IMR-90 (cell line): ENCODE measurements around the gene TGM6. TPM values are rescaled to one million over a fixed set of nuclear protein-coding genes. Genes with fewer than 3 reads are reported as not detected.

Source experiments
- ATAC-seq: fragments of 200-7000 bp; cut with Tn5 transposase; 2 replicates; pipeline ENCODE4 v1.9.1; 2020; ENCODE audit warnings: low read depth, mild to moderate bottlenecking, moderate library complexity
- Bru-seq: library from RNA; stranded (reverse); fragments of 400-500 nt; gene quantifications from one replicate; lab custom pipeline; 2021; lab: Mats Ljungman, UMichigan
- BruChase-seq, 2 experiments: library from RNA; stranded (reverse); fragments of 400-500 nt; gene quantifications; one replicate each; lab custom pipeline; 2021; lab: Mats Ljungman, UMichigan
- BruUV-seq: library from RNA; stranded (reverse); fragments of 400-500 nt; replicated peaks from 2 replicates; lab custom pipeline; 2021; lab: Mats Ljungman, UMichigan
- CTCF ChIA-PET: fragments of 300-600 bp; formaldehyde crosslinking; extraction: SDS; loops from one replicate; lab custom pipeline; 2021; ENCODE audit warnings: antibody characterized with exemption; lab: Yijun Ruan, JAX
- POLR2A ChIA-PET: fragments of 300-600 bp; sonication (Branson Sonifier 250); formaldehyde crosslinking; loops from one replicate; lab custom pipeline; 2022; ENCODE audit warnings: antibody characterized with exemption; ENCODE audit not compliant: unreplicated experiment; lab: Charles Lee
- DNase-seq: peaks from one replicate; pipeline ENCODE4 v3.0.0; 2013
- H2AFZ ChIP-seq: replicated peaks from 2 replicates; pipeline ENCODE3; 2013; ENCODE audit warnings: low read length, mild to moderate bottlenecking; ENCODE audit not compliant: poor library complexity
- H2AK5ac ChIP-seq: 2 replicates; pipeline ENCODE4 v1.6.1; 2013; ENCODE audit warnings: low read depth, low read length, inconsistent platforms
- H2AK9ac ChIP-seq: replicated peaks from 2 replicates; pipeline ENCODE3; 2013; ENCODE audit warnings: mild to moderate bottlenecking, low read depth, low read length, moderate library complexity; ENCODE audit not compliant: poor library complexity
- H2BK120ac ChIP-seq: 2 replicates; pipeline ENCODE4 v1.6.1; 2013; ENCODE audit warnings: low read depth, low read length, inconsistent platforms
- H2BK15ac ChIP-seq: 3 replicates; pipeline ENCODE4 v1.6.1; 2013; ENCODE audit warnings: low read depth, low read length, inconsistent platforms
- H2BK20ac ChIP-seq: 2 replicates; pipeline ENCODE4 v1.6.1; 2013; ENCODE audit warnings: low read depth, mild to moderate bottlenecking, inconsistent platforms, low read length, moderate library complexity
- H2BK5ac ChIP-seq: 2 replicates; pipeline ENCODE4 v1.6.1; 2013; ENCODE audit warnings: mild to moderate bottlenecking, low read depth, low read length, inconsistent platforms; ENCODE audit not compliant: poor library complexity, severe bottlenecking
- H3K14ac ChIP-seq: replicated peaks from 2 replicates; pipeline ENCODE4 v1.6.1; 2013; ENCODE audit warnings: low read depth, low read length, inconsistent platforms
- H3K18ac ChIP-seq: 2 replicates; pipeline ENCODE4 v1.6.1; 2013; ENCODE audit warnings: low read depth, low read length, control low read depth
- H3K23ac ChIP-seq: 2 replicates; pipeline ENCODE4 v1.6.1; 2013; ENCODE audit warnings: low read depth, low read length, inconsistent platforms
- H3K27ac ChIP-seq: 2 replicates; pipeline ENCODE4 v1.5.1; 2013; ENCODE audit warnings: mild to moderate bottlenecking, control low read depth, low read length; ENCODE audit not compliant: insufficient read depth
- H3K27me3 ChIP-seq: 2 replicates; pipeline ENCODE4 v1.6.1; 2013; ENCODE audit warnings: low read length; ENCODE audit not compliant: control insufficient read depth, insufficient read depth
- H3K36me3 ChIP-seq: 2 replicates; pipeline ENCODE4 v1.6.1; 2013; ENCODE audit warnings: low read length, mixed read lengths; ENCODE audit not compliant: control insufficient read depth, insufficient read depth
- H3K4ac ChIP-seq: 2 replicates; pipeline ENCODE4 v1.6.1; 2013; ENCODE audit warnings: low read depth, low read length, inconsistent platforms
- H3K4me1 ChIP-seq: 2 replicates; pipeline ENCODE4 v1.6.1; 2013; ENCODE audit warnings: low read length, mixed read lengths; ENCODE audit not compliant: control insufficient read depth, insufficient read depth
- H3K4me2 ChIP-seq: 2 replicates; pipeline ENCODE4 v1.6.1; 2013; ENCODE audit warnings: low read depth, mild to moderate bottlenecking, control low read depth, low read length, moderate library complexity
- H3K4me3 ChIP-seq: 2 replicates; pipeline ENCODE4 v1.5.1; 2013; ENCODE audit warnings: low read depth, mild to moderate bottlenecking, control low read depth, low read length, moderate library complexity; ENCODE audit not compliant: insufficient read depth
- H3K56ac ChIP-seq: 2 replicates; pipeline ENCODE4 v1.6.1; 2013; ENCODE audit warnings: low read length, inconsistent platforms; ENCODE audit not compliant: insufficient read depth; ENCODE audit errors: extremely low read depth
- H3K79me1 ChIP-seq, 2 experiments: 2 replicates each; pipeline ENCODE4 v1.6.1; 2013; ENCODE audit warnings: low read length in 2 of 2, inconsistent platforms in 1 of 2, low read depth in 1 of 2
- H3K9ac ChIP-seq: 2 replicates; pipeline ENCODE4 v1.6.1; 2013; ENCODE audit warnings: low read depth, low read length, control low read depth
- H3K9me1 ChIP-seq: 2 replicates; pipeline ENCODE4 v1.6.1; 2013; ENCODE audit warnings: low read length, inconsistent platforms; ENCODE audit not compliant: insufficient read depth
- H3K9me3 ChIP-seq: 2 replicates; pipeline ENCODE4 v1.6.1; 2013; ENCODE audit warnings: low read length; ENCODE audit not compliant: control insufficient read depth, insufficient read depth
- H4K20me1 ChIP-seq: 2 replicates; pipeline ENCODE4 v1.6.1; 2013; ENCODE audit warnings: low read length, inconsistent platforms; ENCODE audit not compliant: insufficient read depth
- H4K5ac ChIP-seq: 2 replicates; pipeline ENCODE4 v1.6.1; 2013; ENCODE audit warnings: mild to moderate bottlenecking, low read depth, low read length, control low read depth
- H4K8ac ChIP-seq, 2 experiments: 2 replicates each; pipeline ENCODE4 v1.6.1; 2013; ENCODE audit warnings: low read depth in 2 of 2, low read length in 2 of 2, control low read depth in 1 of 2, inconsistent platforms in 1 of 2
- H4K91ac ChIP-seq: 2 replicates; pipeline ENCODE4 v1.6.1; 2013; ENCODE audit warnings: low read depth, low read length, inconsistent platforms; ENCODE audit not compliant: insufficient read depth
- CEBPB ChIP-seq: IDR thresholded peaks from 2 replicates; pipeline ENCODE4 v1.6.1; 2012; ENCODE audit warnings: low read depth, low read length, improper control_type of control experiment
- CHD1 ChIP-seq: IDR thresholded peaks from 2 replicates; pipeline ENCODE4 v1.6.1; 2012; ENCODE audit warnings: low read depth, low read length, improper control_type of control experiment
- ELK1 ChIP-seq: fragments of 150-350 bp; IDR thresholded peaks from 2 replicates; pipeline ENCODE4 v1.6.1; 2016; ENCODE audit warnings: low read depth, mild to moderate bottlenecking, low read length, moderate library complexity, borderline replicate concordance
- FOS ChIP-seq: fragments of 150-350 bp; IDR thresholded peaks from 2 replicates; pipeline ENCODE4 v1.6.1; 2016; ENCODE audit warnings: low read depth, low read length
- MAZ ChIP-seq: IDR thresholded peaks from 2 replicates; pipeline ENCODE4 v1.6.1; 2012; ENCODE audit warnings: low read depth, mild to moderate bottlenecking, low read length, improper control_type of control experiment, moderate library complexity, borderline replicate concordance
- MXI1 ChIP-seq: IDR thresholded peaks from 2 replicates; pipeline ENCODE4 v1.6.1; 2012; ENCODE audit warnings: low read depth, mild to moderate bottlenecking, low read length, moderate library complexity, borderline replicate concordance
- RCOR1 ChIP-seq: IDR thresholded peaks from 2 replicates; pipeline ENCODE4 v1.6.1; 2012; ENCODE audit warnings: mild to moderate bottlenecking, low read length, improper control_type of control experiment; ENCODE audit not compliant: insufficient replicate concordance
- WGBS, 2 experiments: methylation state at CpG; one replicate each; pipeline versions ENCODE4 v1.1.5 to v1.1.7; 2013; ENCODE audit warnings: missing lambda C conversion rate in 2 of 2; ENCODE audit not compliant: insufficient read length in 1 of 2; ENCODE audit errors: extremely low coverage in 2 of 2; 5-methylcytosine and 5-hydroxymethylcytosine counted together
- dilution Hi-C: fragments of 300-500 bp; cut with HindIII; formaldehyde crosslinking; loops from one replicate; pipeline ENCODE4 v1.14.3; 2018; ENCODE audit warnings: low sequenced_read_pairs; ENCODE audit not compliant: unreplicated experiment
- in situ Hi-C: fragments of 300-500 bp; cut with MboI; formaldehyde crosslinking; loops from 3 replicates; pipeline ENCODE4 v1.14.3; 2019; ENCODE audit warnings: low sequenced_read_pairs, inconsistent platforms, mixed read lengths
- intact Hi-C: fragments of 100-400 bp; cut with micrococcal nuclease; formaldehyde crosslinking; loops from 2 replicates; pipeline ENCODE4 v1.10.0; 2022
- long read RNA-seq: library from polyadenylated mRNA; unstranded; transcript quantifications from one replicate; pipeline ENCODE4 v2.0.0, GENCODE V29; 2021; ENCODE audit not compliant: unreplicated experiment
- polyA plus RNA-seq, 3 experiments: library from polyadenylated mRNA; depleted of rRNA; stranded (reverse); fragments of >200 nt; gene quantifications; 2 replicates each; pipeline ENCODE4 v1.2.3, GENCODE V29; 2012; ENCODE audit warnings: low replicate concordance in 1 of 3
- total RNA-seq: library from RNA; depleted of rRNA; stranded (reverse); fragments of >200 nt; gene quantifications from 2 replicates; pipeline ENCODE4 v1.2.3, GENCODE V29; 2012; rRNA removed
- TF ChIP-seq, protein P1 (sequence below): fragments of 150-350 bp; IDR thresholded peaks from 2 replicates; pipeline ENCODE4 v1.6.1; 2017; ENCODE audit warnings: mild to moderate bottlenecking, antibody characterized with exemption, low read length, low read depth

Gene TGM6
- total RNA-seq = not detected in 2 replicates
- polyA plus RNA-seq (2012; rRNA removed) = not detected in 2 replicates
- not detected in 2 replicates for polyA plus RNA-seq (2012; cell fraction: cytosol; rRNA removed)
- polyA plus RNA-seq (2012; cell fraction: nucleus; rRNA removed; ENCODE audit: low replicate concordance) = not detected in 2 replicates
- Bru-seq, nascent RNA = not detected
- not detected for BruChase-seq, experiment 1, labeled RNA remaining after a 6-hour chase
- BruChase-seq, experiment 2, labeled RNA remaining after a 2-hour chase = not detected
- long read RNA-seq = 0 reads

DNA sequence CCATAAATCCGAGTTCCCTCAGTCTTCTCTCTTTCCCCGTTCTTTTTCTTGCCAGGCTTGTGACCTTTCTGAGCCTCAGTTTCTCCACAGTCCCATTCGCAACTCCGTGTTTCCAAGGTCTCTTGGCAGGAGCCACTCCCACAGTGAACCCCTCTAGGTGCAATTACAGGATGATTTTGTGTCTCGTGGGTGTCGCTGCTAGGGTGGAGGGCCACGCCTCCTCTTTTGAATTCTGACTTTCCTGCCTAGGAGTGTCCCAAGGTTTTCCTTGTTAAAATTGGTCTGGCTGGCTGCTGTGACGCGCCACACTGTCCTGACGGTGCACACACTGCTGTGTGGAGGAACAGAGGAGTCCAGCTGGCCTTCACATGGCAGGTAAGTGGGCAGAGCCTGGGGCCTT is at the start of gene TGM6:
Gene TGM6, plus strand, starts transcription at position 301 of the 400 bp plus-strand sequence. Its CDS starts 68 bp downstream, at position 369.
- Histone ChIP-seq H3K4me1 (no peaks in the 10 kb centered on the region), H3K9me1 (no peaks in the 10 kb centered on the region), H3K18ac (no peak within 1 kb of the TSS), H3K14ac (no peak within 1 kb of the TSS), H3K4me3 (no peak within 1 kb of the TSS), H3K23ac (no peak within 1 kb of the TSS), H3K79me1 (no peaks in the 10 kb centered on the region), H4K91ac (no peak within 1 kb of the TSS), H2BK15ac (no peak within 1 kb of the TSS), H4K20me1 (no peaks in the 10 kb centered on the region), H3K36me3 (no peaks in the 10 kb centered on the region), H3K9ac (no peak within 1 kb of the TSS), H4K8ac (no peak within 1 kb of the TSS), H3K27me3 (no peaks in the 10 kb centered on the region), H2AFZ (no peak within 1 kb of the TSS), H4K5ac (no peak within 1 kb of the TSS), H3K9me3 (no peaks in the 10 kb centered on the region), H2AK9ac (no peak within 1 kb of the TSS), H3K4me2 (no peak within 1 kb of the TSS), H2BK120ac (no peak within 1 kb of the TSS), H2AK5ac (no peak within 1 kb of the TSS), H3K4ac (no peak within 1 kb of the TSS), H2BK20ac (no peak within 1 kb of the TSS), H3K27ac (no peak within 1 kb of the TSS), H3K56ac (no peak within 1 kb of the TSS), H2BK5ac (no peak within 1 kb of the TSS)
- no CpG with 5 or more reads among the region's 10 CpGs for WGBS, 2 experiments
- CTCF ChIA-PET = no interaction called here
- POLR2A ChIA-PET = no interaction called here
- DNase-seq (no peak), ATAC-seq (no peak)
- in situ Hi-C loops = no loop called here
- TF ChIP-seq MXI1 = no peak
- no peak for TF ChIP-seq CEBPB
- no peak for TF ChIP-seq ELK1
- TF ChIP-seq, protein P1, sequence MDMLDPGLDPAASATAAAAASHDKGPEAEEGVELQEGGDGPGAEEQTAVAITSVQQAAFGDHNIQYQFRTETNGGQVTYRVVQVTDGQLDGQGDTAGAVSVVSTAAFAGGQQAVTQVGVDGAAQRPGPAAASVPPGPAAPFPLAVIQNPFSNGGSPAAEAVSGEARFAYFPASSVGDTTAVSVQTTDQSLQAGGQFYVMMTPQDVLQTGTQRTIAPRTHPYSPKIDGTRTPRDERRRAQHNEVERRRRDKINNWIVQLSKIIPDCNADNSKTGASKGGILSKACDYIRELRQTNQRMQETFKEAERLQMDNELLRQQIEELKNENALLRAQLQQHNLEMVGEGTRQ = no peak
- TF ChIP-seq MAZ = no peak
- TF ChIP-seq CHD1 = no peak
- no peak for TF ChIP-seq FOS
- TF ChIP-seq RCOR1 = no peak
- dilution Hi-C loops = no loop called here
- intact Hi-C loops = no loop called here
- BruUV-seq = no TSS peak
